SK-N-SH (cell line): ENCODE results near the gene ESM1. TPM values are rescaled to one million over a fixed set of nuclear protein-coding genes. Genes with fewer than 3 reads are reported as not detected.

Experiments used
- CTCF ChIA-PET: fragments of 300-600, 350-600 bp; formaldehyde crosslinking; extraction: SDS; loops from one replicate; lab custom pipeline; 2021; lab: Yijun Ruan, JAX
- POLR2A ChIA-PET: fragments of 350-600 bp; sonication (Branson Sonifier 250); formaldehyde crosslinking; extraction: SDS; loops from one replicate; lab custom pipeline; 2020; ENCODE audit warnings: antibody characterized with exemption, inconsistent platforms; lab: Yijun Ruan, JAX
- DNase-seq: peaks from one replicate; pipeline ENCODE4 v3.0.0; 2012
- H2AFZ ChIP-seq: fragments of 200-600 bp; sonication (generic); 2 replicates; pipeline ENCODE4 v1.8.1; 2016; ENCODE audit warnings: antibody characterized with exemption, mild to moderate bottlenecking, low read depth
- H3F3A ChIP-seq: fragments of 200-600 bp; sonication (generic); replicated peaks from 2 replicates; pipeline ENCODE3; 2016; ENCODE audit warnings: antibody characterized with exemption, mild to moderate bottlenecking; ENCODE audit not compliant: insufficient read depth
- H3K27ac ChIP-seq, 2 experiments: fragments of 200-500 bp in 1 of 2; fragments of 200-600 bp in 1 of 2; sonication (Bioruptor generic) in 1 of 2; sonication (generic), shearing (Covaris generic) in 1 of 2; 2 replicates each; pipeline versions ENCODE4 v1.5.1 to v1.6.1; 2014 to 2016; ENCODE audit warnings: low read depth in 2 of 2, inconsistent platforms in 1 of 2, low read length in 1 of 2, mild to moderate bottlenecking in 1 of 2, mixed read lengths in 1 of 2
- H3K27me3 ChIP-seq: fragments of 200-600 bp; sonication (generic), shearing (Covaris generic); 2 replicates; pipeline ENCODE4 v1.6.1; 2016; ENCODE audit warnings: mixed run types; ENCODE audit not compliant: insufficient read depth
- H3K36me3 ChIP-seq, 2 experiments: fragments of 200-500 bp in 1 of 2; fragments of 200-600 bp in 1 of 2; sonication (Bioruptor generic) in 1 of 2; sonication (generic) in 1 of 2; replicated peaks in 1 of 2; 2 replicates each; pipeline versions ENCODE3 to v1.5.1; 2014 to 2016; ENCODE audit warnings: low read length in 1 of 2, mild to moderate bottlenecking in 1 of 2; ENCODE audit not compliant: insufficient read depth in 2 of 2, control insufficient read depth in 1 of 2
- H3K4me1 ChIP-seq, 2 experiments: fragments of 200-500 bp in 1 of 2; fragments of 200-600 bp in 1 of 2; sonication (Bioruptor generic) in 1 of 2; sonication (generic), shearing (Covaris generic) in 1 of 2; 2 replicates each; pipeline versions ENCODE4 v1.5.1 to v1.6.1; 2014 to 2016; ENCODE audit warnings: low read depth in 1 of 2, low read length in 1 of 2, mixed run types in 1 of 2; ENCODE audit not compliant: insufficient read depth in 2 of 2, control insufficient read depth in 1 of 2
- H3K4me2 ChIP-seq: fragments of 200-600 bp; sonication (generic), shearing (Covaris generic); 2 replicates; pipeline ENCODE4 v1.6.1; 2017; ENCODE audit warnings: mixed run types
- H3K4me3 ChIP-seq, 2 experiments: fragments of 200-500 bp in 1 of 2; fragments of 200-600 bp in 1 of 2; sonication (Bioruptor generic) in 1 of 2; sonication (generic), shearing (Covaris generic) in 1 of 2; 2 replicates each; pipeline versions ENCODE4 v1.5.1 to v1.8.1; 2014 to 2016; ENCODE audit warnings: low read depth in 2 of 2, inconsistent platforms in 1 of 2, low read length in 1 of 2, mild to moderate bottlenecking in 1 of 2, mixed read lengths in 1 of 2, moderate library complexity in 1 of 2
- H3K79me2 ChIP-seq: fragments of 200-600 bp; sonication (generic); 2 replicates; pipeline ENCODE4 v1.8.1; 2017; ENCODE audit warnings: mild to moderate bottlenecking; ENCODE audit not compliant: insufficient read depth
- H3K9ac ChIP-seq: fragments of 200-600 bp; sonication (generic); 2 replicates; pipeline ENCODE4 v1.6.1; 2017; ENCODE audit warnings: mixed run types
- H3K9me2 ChIP-seq: fragments of 200-600 bp; sonication (generic); 2 replicates; pipeline ENCODE4 v1.6.1; 2017; ENCODE audit warnings: mixed run types
- H3K9me3 ChIP-seq: fragments of 200-600 bp; sonication (generic); 2 replicates; pipeline ENCODE4 v1.6.1; 2017; ENCODE audit warnings: mixed run types, mild to moderate bottlenecking, moderate library complexity
- H4K20me1 ChIP-seq: fragments of 200-600 bp; sonication (generic); 2 replicates; pipeline ENCODE4 v1.6.1; 2017; ENCODE audit warnings: mild to moderate bottlenecking, mixed run types; ENCODE audit not compliant: insufficient read depth
- CHD2 ChIP-seq: fragments of 150-350 bp; IDR thresholded peaks from 2 replicates; pipeline ENCODE4 v1.6.1; 2018; ENCODE audit warnings: low read length; ENCODE audit not compliant: partially characterized antibody
- CTCF ChIP-seq: fragments of 200-600 bp; sonication (generic); IDR thresholded peaks from 2 replicates; pipeline ENCODE4 v1.6.1; 2017; ENCODE audit warnings: antibody characterized with exemption, mild to moderate bottlenecking, moderate library complexity
- GATA2 ChIP-seq: sonication (generic); formaldehyde crosslinking; IDR thresholded peaks from 2 replicates; pipeline ENCODE4 v1.5.0; 2020; ENCODE audit warnings: mild to moderate bottlenecking, missing genetic modification reagents
- POLR2AphosphoS5 ChIP-seq: IDR thresholded peaks from 2 replicates; pipeline ENCODE4 v1.6.1; 2012; ENCODE audit warnings: low read depth, low read length
- RAD21 ChIP-seq: IDR thresholded peaks from 2 replicates; pipeline ENCODE4 v1.6.1; 2012; ENCODE audit warnings: mild to moderate bottlenecking, low read length
- REST ChIP-seq: IDR thresholded peaks from 2 replicates; pipeline ENCODE4 v1.6.1; 2012; ENCODE audit warnings: mild to moderate bottlenecking, low read depth, low read length, moderate library complexity
- USF1 ChIP-seq: IDR thresholded peaks from 2 replicates; pipeline ENCODE4 v1.4.0; 2012; ENCODE audit warnings: low read depth, borderline replicate concordance
- WGBS: methylation state at CpG from one replicate; pipeline ENCODE4 v1.1.6; 2017; ENCODE audit warnings: low lambda C conversion rate; 5-methylcytosine and 5-hydroxymethylcytosine counted together
- polyA plus RNA-seq, 3 experiments: library from polyadenylated mRNA; depleted of rRNA; stranded (reverse); fragments of >200 nt; gene quantifications; 2 replicates each; pipeline ENCODE4 v1.2.3, GENCODE V29; 2012

Gene ESM1
- polyA plus RNA-seq, 1 of the 3 experiments (the other 2 are of a cell fraction) = 36.5 TPM

GRCh38 chr5:54969856-54970828 is 15.3 kb downstream of the ESM1 start:
- H3K79me2 ChIP-seq = no peaks in the 10 kb centered on the region
- H3K27me3 ChIP-seq = peaks cover 18% of the 10 kb centered on the region; the same call in 1 of the 2 replicates
- H3K9me3 ChIP-seq = no peaks in the 10 kb centered on the region
- no peak for DNase-seq
- no peak overlapping the region for H3K4me3 ChIP-seq
- H3K36me3 ChIP-seq = no peaks in the 10 kb centered on the region
- H2AFZ ChIP-seq = no peak overlapping the region
- 7% methylated on average over 5 of the region's 5 CpGs for WGBS
- H3K9me2 ChIP-seq = no peaks in the 10 kb centered on the region
- H3K9ac ChIP-seq = no peak overlapping the region
- no peaks in the 10 kb centered on the region for H3K4me1 ChIP-seq
- H3K4me2 ChIP-seq = no peak overlapping the region
- CTCF ChIA-PET = interaction anchor here (0.6 to 2.7 kb wide), 4 partner anchors 11 to 141 kb away, joined by 3 to 9 read pairs (median 4); partner anchors contain the start of gene ESM1
- POLR2A ChIA-PET = no interaction called here
- TF ChIP-seq USF1 (no peak), CTCF (peak; percentile 32; the same call in 1 of the 2 replicates), GATA2 (CRISPR knock-in tag) (no peak), CHD2 (no peak)
- no peak overlapping the region for H3K27ac ChIP-seq
- H3F3A ChIP-seq = no peaks in the 10 kb centered on the region
- no peaks in the 10 kb centered on the region for H4K20me1 ChIP-seq

- H3K27ac ChIP-seq = no peak overlapping the region
- H3K36me3 ChIP-seq = no peaks in the 10 kb centered on the region
- ChIA-PET POLR2A (no interaction called here), CTCF (interaction anchor here (0.6 to 1.3 kb wide), 3 partner anchors 10 to 142 kb away, joined by 3 to 4 read pairs (median 3); partner anchors contain the start of gene ESM1)
- no peak overlapping the region for H3K9ac ChIP-seq
- no peak for DNase-seq
- 9% methylated on average over 4 of the region's 4 CpGs for WGBS
- TF ChIP-seq POLR2AphosphoS5 = no peak
- H3K4me1 ChIP-seq = no peaks in the 10 kb centered on the region
- H2AFZ ChIP-seq = no peak overlapping the region
- H3K4me3 ChIP-seq = no peak overlapping the region
- no peaks in the 10 kb centered on the region for H4K20me1 ChIP-seq
- H3K4me2 ChIP-seq = no peak overlapping the region
- H3K9me3 ChIP-seq = no peaks in the 10 kb centered on the region
- no peaks in the 10 kb centered on the region for H3K9me2 ChIP-seq
- H3K27me3 ChIP-seq = peaks cover 24% of the 10 kb centered on the region; the same call in 1 of the 2 replicates
- no peaks in the 10 kb centered on the region for H3K79me2 ChIP-seq
- no peaks in the 10 kb centered on the region for H3F3A ChIP-seq
Observed at GRCh38 chr5:54969242-54969641, 16.2 kb downstream of the ESM1 start.

- DNase-seq = no peak
- Histone ChIP-seq H3K4me1 (no peaks in the 10 kb centered on the region), H4K20me1 (no peaks in the 10 kb centered on the region), H3K36me3 (no peaks in the 10 kb centered on the region), H3K79me2 (no peaks in the 10 kb centered on the region), H3K4me2 (no peak overlapping the region), H3K27me3 (peaks cover 25% of the 10 kb centered on the region; the same call in 1 of the 2 replicates), H3K9me3 (no peaks in the 10 kb centered on the region), H3K27ac (no peak overlapping the region), H2AFZ (no peak overlapping the region), H3F3A (no peaks in the 10 kb centered on the region), H3K9me2 (no peaks in the 10 kb centered on the region), H3K4me3 (no peak overlapping the region), H3K9ac (no peak overlapping the region)
- 3% methylated on average over 3 of the region's 3 CpGs for WGBS
- POLR2A ChIA-PET = no interaction called here
- CTCF ChIA-PET = interaction anchor here (3.0 kb wide), 1 partner anchor 21 kb away, joined by 11 read pairs; no protein-coding TSS in a partner anchor
- TF ChIP-seq CTCF (no peak), USF1 (no peak), REST (no peak), RAD21 (no peak)
Observed at GRCh38 chr5:54965806-54966205, 19.6 kb downstream of the ESM1 start.
